Prostate gland (tissue), 2 donors: ENCODE measurements around the gene ANO3. TPM values are rescaled to one million over a fixed set of nuclear protein-coding genes. Genes with fewer than 3 reads are reported as not detected.

Experiments
- DNase-seq: peaks from one replicate; pipeline ENCODE4 v3.0.0-alpha.2; 2019; ENCODE audit warnings: low spot score
- H3K27ac ChIP-seq, 2 donors: fragments of 200-600 bp; sonication (generic); 2 replicates each; pipeline ENCODE4 v1.5.1; 2017 to 2019
- H3K27me3 ChIP-seq: fragments of 200-600 bp; sonication (generic); replicated peaks from 2 replicates; pipeline ENCODE4 v1.5.1; 2019; ENCODE audit not compliant: insufficient read depth
- H3K36me3 ChIP-seq, 2 donors: fragments of 200-600 bp; sonication (generic); 1 replicate in 1 of 2; 2 replicates in 1 of 2; pipeline versions ENCODE4 v1.5.1 to v1.8.1; 2017 to 2019
- H3K4me1 ChIP-seq: fragments of 200-600 bp; sonication (generic); replicated peaks from 2 replicates; pipeline ENCODE4 v1.5.1; 2019
- H3K4me3 ChIP-seq, 2 donors: fragments of 200-600 bp; sonication (generic); 2 replicates each; pipeline ENCODE4 v1.5.1; 2017 to 2019
- H3K9me3 ChIP-seq: fragments of 200-600 bp; sonication (generic); 2 replicates; pipeline ENCODE4 v1.5.1; 2017
- CTCF ChIP-seq, 4 experiments: fragments of 200-600 bp in 2 of 4; fragments of 450-650 bp in 2 of 4; sonication (generic) in 2 of 4; IDR thresholded peaks; 1 replicate in 3 of 4; 2 replicates in 1 of 4; pipeline ENCODE4 v1.5.1; 2016 to 2019; ENCODE audit warnings: antibody characterized with exemption in 4 of 4, mild to moderate bottlenecking in 2 of 4, moderate library complexity in 2 of 4
- POLR2A ChIP-seq: fragments of 450-650 bp; IDR thresholded peaks from one replicate; pipeline ENCODE4 v1.6.1; 2016; ENCODE audit warnings: antibody characterized with exemption, mild to moderate bottlenecking
- POLR2AphosphoS5 ChIP-seq: sonication (generic); formaldehyde crosslinking; IDR thresholded peaks from one replicate; pipeline ENCODE4 v1.6.1; 2017; ENCODE audit warnings: antibody characterized with exemption
- WGBS: methylation state at CpG from one replicate; pipeline ENCODE4 v1.1.5; 2018; 5-methylcytosine and 5-hydroxymethylcytosine counted together
- intact Hi-C: fragments of 100-400 bp; cut with DNase I; formaldehyde crosslinking; loops from one replicate; pipeline ENCODE4 v1.14.2; 2022
- total RNA-seq, 2 donors: library from RNA; depleted of rRNA; stranded (reverse); fragments of >200 nt; gene quantifications; one replicate each; pipeline ENCODE4 v1.1.0, GENCODE V29; 2016

ANO3 gene
- total RNA-seq, 2 donors from 2014 or later = 0.68 TPM; not detected in 1

GRCh38 chr11:26510756-26511155, 178.8 kb downstream of the ANO3 start:
- no peak for DNase-seq
- H3K36me3 ChIP-seq = no peaks in the 10 kb centered on the region
- H3K4me1 ChIP-seq = no peaks in the 10 kb centered on the region
- H3K4me3 ChIP-seq = no peak overlapping the region
- no peaks in the 10 kb centered on the region for H3K27me3 ChIP-seq
- no peaks in the 10 kb centered on the region for H3K9me3 ChIP-seq
- H3K27ac ChIP-seq = no peak overlapping the region
- TF ChIP-seq POLR2A (no peak), POLR2AphosphoS5 (no peak), CTCF (IDR thresholded peaks at IDR 0.05) (no peak)
- WGBS = 79% methylated on average over 2 of the region's 2 CpGs
- intact Hi-C loops = no loop called here

GRCh38 chr11:26512196-26512595, 180.3 kb downstream of the ANO3 start:
- no peak overlapping the region for H3K4me3 ChIP-seq
- intact Hi-C loops = no loop called here
- H3K27ac ChIP-seq = no peak overlapping the region
- no peaks in the 10 kb centered on the region for H3K4me1 ChIP-seq
- no peaks in the 10 kb centered on the region for H3K36me3 ChIP-seq
- H3K9me3 ChIP-seq = no peaks in the 10 kb centered on the region
- TF ChIP-seq POLR2AphosphoS5 = no peak
- TF ChIP-seq CTCF (IDR thresholded peaks at IDR 0.05) = no peak
- no peak for TF ChIP-seq POLR2A
- no peaks in the 10 kb centered on the region for H3K27me3 ChIP-seq
- no peak for DNase-seq
- WGBS = 79% methylated on average over 2 of the region's 2 CpGs

GRCh38 chr11:26519469-26519868, 187.5 kb downstream of the ANO3 start:
- Histone ChIP-seq H3K4me1 (no peaks in the 10 kb centered on the region), H3K9me3 (no peaks in the 10 kb centered on the region), H3K27me3 (no peaks in the 10 kb centered on the region), H3K4me3 (no peak overlapping the region), H3K27ac (no peak overlapping the region), H3K36me3 (no peaks in the 10 kb centered on the region)
- TF ChIP-seq POLR2A (no peak), CTCF (IDR thresholded peaks at IDR 0.05) (no peak), POLR2AphosphoS5 (no peak)
- intact Hi-C loops = no loop called here
- DNase-seq = no peak
- 77% methylated on average over 2 of the region's 2 CpGs for WGBS

GRCh38 chr11:26522912-26523610, 191.1 kb downstream of the ANO3 start:
- 63% methylated on average over 12 of the region's 12 CpGs for WGBS
- H3K36me3 ChIP-seq = no peaks in the 10 kb centered on the region
- DNase-seq = no peak
- intact Hi-C loops = no loop called here
- H3K27me3 ChIP-seq = no peaks in the 10 kb centered on the region
- H3K27ac ChIP-seq = no peak overlapping the region
- no peaks in the 10 kb centered on the region for H3K4me1 ChIP-seq
- H3K9me3 ChIP-seq = no peaks in the 10 kb centered on the region
- TF ChIP-seq POLR2A (no peak), CTCF (IDR thresholded peaks at IDR 0.05) (no peak), POLR2AphosphoS5 (no peak)
- no peak overlapping the region for H3K4me3 ChIP-seq

GRCh38 chr11:26527685-26528084, 195.8 kb downstream of the ANO3 start:
- H3K4me3 ChIP-seq = no peak overlapping the region
- WGBS = 36% methylated on average over 1 of the region's 1 CpG
- intact Hi-C loops = no loop called here
- no peaks in the 10 kb centered on the region for H3K27me3 ChIP-seq
- DNase-seq = no peak
- H3K4me1 ChIP-seq = no peaks in the 10 kb centered on the region
- no peaks in the 10 kb centered on the region for H3K9me3 ChIP-seq
- TF ChIP-seq CTCF (IDR thresholded peaks at IDR 0.05) (no peak), POLR2A (no peak), POLR2AphosphoS5 (no peak)
- H3K36me3 ChIP-seq = no peaks in the 10 kb centered on the region
- no peak overlapping the region for H3K27ac ChIP-seq
